DOHH2 (cell line): Measurements from ENCODE around the gene ZNF460.
"Not testable (repeated sequence)": the region's sequence is repeated elsewhere in the genome, so short reads cannot be mapped to it uniquely, and the experiment has no call there.

Source experiments
- EZH2phosphoT487 ChIP-seq: fragments of 200-600 bp; sonication (generic); IDR thresholded peaks from 2 replicates; pipeline ENCODE4 v1.6.1; 2017; ENCODE audit warnings: borderline replicate concordance, mild to moderate bottlenecking, antibody characterized with exemption, low read length, moderate library complexity, mixed read lengths
- TF ChIP-seq, protein P1 (sequence below): fragments of 200-600 bp; sonication (generic); IDR thresholded peaks from one replicate; pipeline ENCODE4 v1.5.1; 2014; ENCODE audit warnings: antibody characterized with exemption, mild to moderate bottlenecking, low read depth, low read length; ENCODE audit not compliant: poor library complexity, severe bottlenecking

GRCh38 chr19:57278481-57278880 lies 1.8 kb upstream of the ZNF460 start:
- TF ChIP-seq, protein P1, sequence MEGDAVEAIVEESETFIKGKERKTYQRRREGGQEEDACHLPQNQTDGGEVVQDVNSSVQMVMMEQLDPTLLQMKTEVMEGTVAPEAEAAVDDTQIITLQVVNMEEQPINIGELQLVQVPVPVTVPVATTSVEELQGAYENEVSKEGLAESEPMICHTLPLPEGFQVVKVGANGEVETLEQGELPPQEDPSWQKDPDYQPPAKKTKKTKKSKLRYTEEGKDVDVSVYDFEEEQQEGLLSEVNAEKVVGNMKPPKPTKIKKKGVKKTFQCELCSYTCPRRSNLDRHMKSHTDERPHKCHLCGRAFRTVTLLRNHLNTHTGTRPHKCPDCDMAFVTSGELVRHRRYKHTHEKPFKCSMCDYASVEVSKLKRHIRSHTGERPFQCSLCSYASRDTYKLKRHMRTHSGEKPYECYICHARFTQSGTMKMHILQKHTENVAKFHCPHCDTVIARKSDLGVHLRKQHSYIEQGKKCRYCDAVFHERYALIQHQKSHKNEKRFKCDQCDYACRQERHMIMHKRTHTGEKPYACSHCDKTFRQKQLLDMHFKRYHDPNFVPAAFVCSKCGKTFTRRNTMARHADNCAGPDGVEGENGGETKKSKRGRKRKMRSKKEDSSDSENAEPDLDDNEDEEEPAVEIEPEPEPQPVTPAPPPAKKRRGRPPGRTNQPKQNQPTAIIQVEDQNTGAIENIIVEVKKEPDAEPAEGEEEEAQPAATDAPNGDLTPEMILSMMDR = not testable (repeated sequence)
- not testable (repeated sequence) for TF ChIP-seq EZH2phosphoT487
